Transverse colon (tissue), 4 donors: ENCODE results near the gene PLXNA2. TPM values are rescaled to one million over a fixed set of nuclear protein-coding genes. Genes with fewer than 3 reads are reported as not detected.

Experiments
- DNase-seq: peaks from one replicate; pipeline ENCODE4 v3.0.0-alpha.2; 2019
- H3K27ac ChIP-seq, 4 donors: fragments of 200-600 bp; sonication (generic); 2 replicates each; pipeline ENCODE4 v1.5.1; 2016 to 2018; ENCODE audit warnings: inconsistent platforms in 4 of 4
- H3K27me3 ChIP-seq: fragments of 200-600 bp; sonication (generic); 2 replicates; pipeline ENCODE4 v1.5.1; 2017; ENCODE audit warnings: inconsistent platforms
- H3K36me3 ChIP-seq, 4 donors: fragments of 200-600 bp; sonication (generic); 2 replicates each; pipeline ENCODE4 v1.5.1; 2017 to 2019; ENCODE audit warnings: inconsistent platforms in 4 of 4
- H3K4me1 ChIP-seq, 4 donors: fragments of 200-600 bp; sonication (generic); 2 replicates each; pipeline ENCODE4 v1.5.1; 2017 to 2020; ENCODE audit warnings: inconsistent platforms in 4 of 4
- H3K4me3 ChIP-seq, 4 donors: fragments of 200-600 bp; sonication (generic); 1 replicate in 1 of 4; 2 replicates in 3 of 4; pipeline versions ENCODE4 v1.5.1 to v1.6.1; 2017 to 2019; ENCODE audit warnings: inconsistent platforms in 4 of 4
- H3K9me3 ChIP-seq, 2 donors: fragments of 200-600 bp; sonication (generic); 2 replicates each; pipeline ENCODE4 v1.5.1; 2017 to 2019; ENCODE audit warnings: inconsistent platforms in 2 of 2
- CTCF ChIP-seq, 5 experiments: fragments of 200-600 bp in 3 of 5; fragments of 450-650 bp in 2 of 5; sonication (generic) in 3 of 5; IDR thresholded peaks; 1 replicate in 2 of 5; 2 replicates in 3 of 5; pipeline ENCODE4 v1.5.1; 2016 to 2017; ENCODE audit warnings: antibody characterized with exemption in 5 of 5, inconsistent platforms in 3 of 5, mild to moderate bottlenecking in 2 of 5, moderate library complexity in 1 of 5
- EP300 ChIP-seq: sonication (generic); formaldehyde crosslinking; IDR thresholded peaks from one replicate; pipeline ENCODE4 v1.6.1; 2017; ENCODE audit warnings: antibody characterized with exemption, low read depth
- POLR2A ChIP-seq: fragments of 450-650 bp; IDR thresholded peaks from one replicate; pipeline ENCODE4 v1.6.1; 2016; ENCODE audit warnings: antibody characterized with exemption, mild to moderate bottlenecking, moderate library complexity
- POLR2AphosphoS5 ChIP-seq, 3 donors: sonication (generic); formaldehyde crosslinking; IDR thresholded peaks; one replicate each; pipeline ENCODE4 v1.6.1; 2016; ENCODE audit warnings: antibody characterized with exemption in 3 of 3
- WGBS, 2 donors: methylation state at CpG; one replicate each; pipeline ENCODE4 v1.1.5; 2018; ENCODE audit warnings: low coverage in 1 of 2; 5-methylcytosine and 5-hydroxymethylcytosine counted together
- in situ Hi-C, 4 donors: fragments of 200-750 bp; cut with MboI; loops; one replicate each; pipeline versions ENCODE4 v1.15.0 to v1.15.1; 2017; ENCODE audit warnings: low sequenced_read_pairs in 3 of 4, low pct_ligation_motif_present in 1 of 4, low pct_unique_long_range_greater_than_20kb in 1 of 4
- intact Hi-C: fragments of 100-400 bp; cut with DNase I; formaldehyde crosslinking; loops from one replicate; pipeline ENCODE4 v1.15.1; 2023; ENCODE audit warnings: low total_unique reads
- total RNA-seq, 4 donors: library from RNA; depleted of rRNA; stranded (reverse); fragments of >200 nt; gene quantifications; one replicate each; pipeline ENCODE4 v1.1.0, GENCODE V29; 2016

The PLXNA2 gene
- total RNA-seq, 4 donors from 2014 or later = 77.4 to 140 (median 85.5) TPM

- no peaks in the 10 kb centered on the region for H3K9me3 ChIP-seq
- in situ Hi-C loops = no loop called here
- H3K36me3 ChIP-seq = no peaks in the 10 kb centered on the region
- 82 to 85% methylated on average over 6 to 11 of the region's 11 CpGs for WGBS, 2 donors
- H3K27ac ChIP-seq = no peak overlapping the region
- H3K4me1 ChIP-seq = peaks cover 5 to 25% (median 16%) of the 10 kb centered on the region in 4 donors
- intact Hi-C loops = loop anchor here (10.0 kb wide), 1 partner anchor 67 kb away; no protein-coding TSS in a partner anchor
- no peak for DNase-seq
- no peak overlapping the region for H3K4me3 ChIP-seq
- no peak for TF ChIP-seq CTCF (IDR thresholded peaks at IDR 0.05)
- no peak for TF ChIP-seq POLR2A
- no peaks in the 10 kb centered on the region for H3K27me3 ChIP-seq
Observed at GRCh38 chr1:208167261-208167869, 76.8 kb downstream of the PLXNA2 start.

- no peak overlapping the region for H3K27ac ChIP-seq
- no peaks in the 10 kb centered on the region for H3K27me3 ChIP-seq
- TF ChIP-seq POLR2AphosphoS5 (IDR thresholded peaks at IDR 0.05) = no peak
- no peak for TF ChIP-seq CTCF (IDR thresholded peaks at IDR 0.05)
- no peak for TF ChIP-seq POLR2A
- no peak for TF ChIP-seq EP300
- no peaks in the 10 kb centered on the region for H3K36me3 ChIP-seq
- intact Hi-C loops (loop anchor here (10.0 kb wide), 1 partner anchor 68 kb away; no protein-coding TSS in a partner anchor), in situ Hi-C loops (no loop called here)
- H3K4me3 ChIP-seq = no peak overlapping the region
- H3K9me3 ChIP-seq = no peaks in the 10 kb centered on the region
- WGBS, 2 donors = 48 to 72% methylated on average over 3 to 4 of the region's 4 CpGs
- no peak for DNase-seq
- peaks cover 11 to 33% (median 23%) of the 10 kb centered on the region in 4 donors for H3K4me1 ChIP-seq
Observed at GRCh38 chr1:208166340-208167138, 77.6 kb downstream of the PLXNA2 start.

GRCh38 chr1:208165659-208166058, 78.5 kb downstream of the PLXNA2 start:
- no peak for TF ChIP-seq EP300
- no peak for TF ChIP-seq CTCF (IDR thresholded peaks at IDR 0.05)
- TF ChIP-seq POLR2A = no peak
- TF ChIP-seq POLR2AphosphoS5 (IDR thresholded peaks at IDR 0.05) = no peak
- no peaks in the 10 kb centered on the region for H3K9me3 ChIP-seq
- WGBS, 2 donors = 80 to 84% methylated on average over 1 to 6 of the region's 6 CpGs
- no peaks in the 10 kb centered on the region for H3K27me3 ChIP-seq
- H3K36me3 ChIP-seq = no peaks in the 10 kb centered on the region
- H3K27ac ChIP-seq = no peak overlapping the region
- no peak overlapping the region for H3K4me3 ChIP-seq
- H3K4me1 ChIP-seq = peaks cover 19 to 41% (median 26%) of the 10 kb centered on the region in 4 donors
- no peak for DNase-seq
- in situ Hi-C loops = no loop called here
- intact Hi-C loops = loop anchor here (10.0 kb wide), 1 partner anchor 69 kb away; no protein-coding TSS in a partner anchor

- Histone ChIP-seq H3K9me3 (no peaks in the 10 kb centered on the region), H3K36me3 (no peaks in the 10 kb centered on the region), H3K4me1 (peaks cover 21 to 46% (median 30%) of the 10 kb centered on the region in 4 donors), H3K27ac (peak overlapping the region in 3 of 4 donors; percentile 73 to 82 (median 77)), H3K27me3 (no peaks in the 10 kb centered on the region), H3K4me3 (no peak overlapping the region)
- TF ChIP-seq POLR2A (no peak), CTCF (IDR thresholded peaks at IDR 0.05) (no peak), EP300 (no peak), POLR2AphosphoS5 (IDR thresholded peaks at IDR 0.05) (no peak)
- WGBS, 2 donors = 65% methylated on average over 12 of the region's 12 CpGs; no CpG with 5 or more reads in 1 of the 2 donors
- intact Hi-C loops = loop anchor here (10.0 kb wide), 1 partner anchor 70 kb away; no protein-coding TSS in a partner anchor
- DNase-seq = no peak
- in situ Hi-C loops = no loop called here
Observed at GRCh38 chr1:208164609-208165008, 79.6 kb downstream of the PLXNA2 start.
